SJSA1 (cell line): ENCODE data around the gene MYH10. TPM values are rescaled to one million over a fixed set of nuclear protein-coding genes. Genes with fewer than 3 reads are reported as not detected.

Experiments
- DNase-seq, 2 experiments: peaks; one replicate each; pipeline ENCODE4 v3.0.0-alpha.2; 2015 to 2020; ENCODE audit warnings: low spot score in 2 of 2, low read depth in 1 of 2
- H3K27ac ChIP-seq: fragments of 250-450 bp; sonication (Bioruptor Pico); 2 replicates; pipeline ENCODE4 v1.5.1; 2020; ENCODE audit warnings: mild to moderate bottlenecking, moderate library complexity
- H3K27me3 ChIP-seq: fragments of 250-450 bp; sonication (Bioruptor Pico); replicated peaks from 2 replicates; pipeline ENCODE4 v1.5.1; 2020; ENCODE audit warnings: mild to moderate bottlenecking, moderate library complexity
- H3K36me3 ChIP-seq: fragments of 250-450 bp; sonication (Bioruptor Pico); 2 replicates; pipeline ENCODE4 v1.5.1; 2020; ENCODE audit warnings: mild to moderate bottlenecking
- H3K4me1 ChIP-seq: fragments of 250-450 bp; sonication (Bioruptor Pico); replicated peaks from 2 replicates; pipeline ENCODE4 v1.6.1; 2021; ENCODE audit warnings: mild to moderate bottlenecking
- H3K4me3 ChIP-seq: fragments of 250-450 bp; sonication (Bioruptor Pico); 2 replicates; pipeline ENCODE4 v1.5.1; 2020; ENCODE audit warnings: mild to moderate bottlenecking
- H3K9me3 ChIP-seq: fragments of 250-450 bp; sonication (Bioruptor Pico); replicated peaks from 2 replicates; pipeline ENCODE4 v1.5.1; 2020; ENCODE audit warnings: mild to moderate bottlenecking
- total RNA-seq: library from RNA; depleted of rRNA; stranded (reverse); fragments of >200 nt; shearing (Covaris generic); gene quantifications from 2 replicates; pipeline ENCODE4 v1.2.3, GENCODE V29; 2014

The MYH10 gene
- total RNA-seq, 1 experiment from 2014 or later = 122 TPM

DNA sequence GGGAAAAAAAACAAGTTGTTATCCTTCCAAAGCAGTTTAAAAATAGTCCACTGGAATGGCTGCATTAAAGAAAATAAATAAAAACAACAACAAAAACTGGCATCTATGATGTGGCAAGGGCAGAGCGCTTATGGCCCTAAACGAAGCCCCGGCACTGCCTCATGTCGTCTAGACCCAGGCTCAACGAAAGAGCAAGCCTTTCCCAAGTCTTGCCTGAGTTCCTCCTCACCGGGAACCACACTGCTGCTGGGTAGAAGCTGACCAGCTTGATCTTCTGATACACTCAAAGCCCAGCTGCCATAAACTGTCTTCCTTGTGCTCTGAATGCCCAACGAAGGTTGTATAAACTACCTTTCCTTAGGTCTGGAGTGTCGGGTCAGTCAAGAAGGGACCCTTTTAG, 157.9 kb downstream of the MYH10 start:
- no peaks in the 10 kb centered on the region for H3K4me1 ChIP-seq
- no peaks in the 10 kb centered on the region for H3K9me3 ChIP-seq
- no peak for DNase-seq
- H3K27me3 ChIP-seq = no peaks in the 10 kb centered on the region
- H3K27ac ChIP-seq = no peak overlapping the region
- H3K4me3 ChIP-seq = no peak overlapping the region
- peaks cover 94% of the 10 kb centered on the region for H3K36me3 ChIP-seq

DNA sequence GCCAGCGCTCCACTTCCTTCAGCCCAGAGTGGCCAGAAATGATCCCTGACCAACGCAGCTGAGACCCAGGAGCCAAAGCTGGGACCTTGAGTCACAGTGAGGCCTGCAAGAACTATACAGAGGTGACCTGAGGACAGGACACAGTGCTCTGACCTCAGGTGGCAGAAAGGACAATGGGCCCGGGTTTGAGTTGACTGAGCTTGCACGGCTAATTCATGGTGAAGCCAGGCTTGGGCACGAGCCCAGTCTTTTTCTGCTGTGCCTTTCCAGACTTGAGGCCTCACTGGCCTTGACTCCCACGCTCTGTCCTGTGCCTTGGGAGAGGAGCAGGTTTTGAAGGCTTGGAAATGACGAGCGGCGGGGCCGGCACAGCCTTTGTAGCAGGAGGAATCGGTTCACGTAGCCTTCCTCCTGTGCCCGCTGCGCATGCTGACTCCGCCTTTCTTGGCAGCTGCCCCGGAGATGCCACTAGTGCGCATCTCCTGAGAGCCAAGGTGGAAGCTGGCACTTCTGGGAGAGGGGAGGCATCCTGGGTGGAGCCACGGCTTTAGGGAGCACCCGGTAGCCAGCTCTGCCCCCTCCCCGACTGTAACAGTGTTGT, 160.0 kb downstream of the MYH10 start:
- H3K9me3 ChIP-seq = no peaks in the 10 kb centered on the region
- H3K4me3 ChIP-seq = no peak overlapping the region
- H3K4me1 ChIP-seq = peaks cover 14% of the 10 kb centered on the region
- peaks cover 89% of the 10 kb centered on the region for H3K36me3 ChIP-seq
- no peak overlapping the region for H3K27ac ChIP-seq
- no peaks in the 10 kb centered on the region for H3K27me3 ChIP-seq
- DNase-seq = no peak

DNA sequence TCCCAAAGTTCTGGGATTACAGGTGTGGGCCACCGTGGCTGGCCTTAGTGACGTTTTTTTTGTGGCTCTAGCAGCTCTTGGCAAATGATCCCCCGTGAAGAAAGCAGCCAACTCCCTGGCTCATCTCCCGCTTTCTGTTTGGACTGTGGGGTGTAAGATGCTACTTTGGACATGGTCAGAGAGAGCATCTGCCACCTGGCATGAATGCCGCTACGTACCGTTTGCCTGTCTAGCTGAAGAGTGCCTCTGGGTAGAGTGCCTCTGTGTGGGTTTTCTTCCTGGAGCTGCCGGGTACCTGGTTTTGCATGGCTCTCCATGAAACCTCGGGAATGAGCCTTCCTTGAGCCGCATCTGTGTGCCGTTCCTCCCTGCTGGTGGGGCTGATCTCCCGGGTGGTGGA, 160.6 kb downstream of the MYH10 start:
- DNase-seq = no peak
- peaks cover 14% of the 10 kb centered on the region for H3K4me1 ChIP-seq
- no peaks in the 10 kb centered on the region for H3K9me3 ChIP-seq
- H3K4me3 ChIP-seq = no peak overlapping the region
- no peaks in the 10 kb centered on the region for H3K27me3 ChIP-seq
- no peak overlapping the region for H3K27ac ChIP-seq
- H3K36me3 ChIP-seq = peaks cover 83% of the 10 kb centered on the region

DNA sequence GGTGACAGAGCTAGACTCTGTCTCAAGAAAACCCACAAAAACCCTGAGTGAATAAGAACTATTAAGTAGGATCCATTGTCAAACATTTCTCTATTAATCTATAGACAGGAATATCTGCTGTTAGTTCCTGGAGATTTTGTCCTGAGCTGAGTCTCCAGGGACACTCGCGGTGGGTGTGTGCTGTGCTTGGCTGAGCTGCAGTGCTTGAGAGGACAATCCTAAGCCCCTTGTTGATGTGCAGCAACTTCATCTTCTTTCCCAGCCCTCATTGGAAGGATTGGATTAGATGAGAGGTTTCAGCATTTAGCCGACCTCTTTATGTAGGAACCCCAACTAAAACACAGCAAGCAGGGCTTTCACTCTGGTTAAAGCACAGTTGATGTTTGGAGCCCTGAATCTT, 161.5 kb downstream of the MYH10 start:
- Histone ChIP-seq H3K4me1 (peaks cover 14% of the 10 kb centered on the region), H3K9me3 (no peaks in the 10 kb centered on the region)

DNA sequence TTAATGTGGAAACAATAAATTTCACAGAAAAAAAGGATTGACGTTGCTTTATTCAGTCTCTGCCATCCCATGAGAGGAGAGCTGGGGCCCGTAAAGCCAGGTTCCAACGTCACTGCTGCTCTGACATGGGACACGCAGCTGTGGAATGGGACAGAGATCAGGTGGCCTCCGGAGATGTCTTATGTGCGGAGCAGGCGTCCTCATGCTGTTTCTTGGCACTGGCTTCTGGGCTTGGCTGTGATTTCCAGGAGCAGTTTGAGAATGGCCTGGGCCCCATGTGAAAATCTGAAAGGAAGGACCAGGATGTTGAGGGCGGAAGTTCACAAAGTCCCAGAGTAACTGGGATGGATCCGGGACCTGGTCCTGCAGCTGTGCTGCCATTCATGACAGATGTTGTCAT, 162.4 kb downstream of the MYH10 start:
- H3K36me3 ChIP-seq = peaks cover 83% of the 10 kb centered on the region
- no peak overlapping the region for H3K4me3 ChIP-seq

More for the DNA sequence above, 161.5 kb downstream of the MYH10 start:
- no peak for DNase-seq
- Histone ChIP-seq H3K4me3 (no peak overlapping the region), H3K27ac (no peak overlapping the region), H3K27me3 (no peaks in the 10 kb centered on the region), H3K36me3 (peaks cover 83% of the 10 kb centered on the region)

DNA sequence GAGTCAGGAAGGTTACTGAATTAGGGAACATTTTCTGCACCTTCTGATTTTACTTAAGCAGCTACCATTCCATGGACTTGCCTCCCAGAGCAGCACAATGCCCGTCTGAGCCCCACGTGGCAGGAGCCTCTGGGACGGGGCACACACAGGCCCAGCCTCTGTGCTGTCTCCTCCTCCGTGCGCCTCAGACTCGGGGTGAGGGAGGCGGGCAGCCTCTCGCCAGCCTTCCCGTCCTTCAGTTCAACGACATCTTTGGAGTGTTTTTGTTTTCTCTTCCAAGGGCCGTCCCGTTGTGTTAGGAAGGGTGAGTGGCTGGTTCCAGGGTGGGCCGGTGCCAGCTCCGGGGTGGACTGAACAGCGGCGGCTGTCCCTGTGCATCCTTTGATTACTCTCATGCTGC, 163.0 kb downstream of the MYH10 start:
- no peak overlapping the region for H3K4me3 ChIP-seq
- H3K36me3 ChIP-seq = peaks cover 84% of the 10 kb centered on the region
- no peak for DNase-seq
- no peaks in the 10 kb centered on the region for H3K27me3 ChIP-seq
- H3K9me3 ChIP-seq = no peaks in the 10 kb centered on the region
- H3K27ac ChIP-seq = no peak overlapping the region
- H3K4me1 ChIP-seq = peaks cover 14% of the 10 kb centered on the region

More for the DNA sequence above, 162.4 kb downstream of the MYH10 start:
- no peak overlapping the region for H3K27ac ChIP-seq
- no peaks in the 10 kb centered on the region for H3K9me3 ChIP-seq
- H3K27me3 ChIP-seq = no peaks in the 10 kb centered on the region
- no peak for DNase-seq
- peaks cover 14% of the 10 kb centered on the region for H3K4me1 ChIP-seq

DNA sequence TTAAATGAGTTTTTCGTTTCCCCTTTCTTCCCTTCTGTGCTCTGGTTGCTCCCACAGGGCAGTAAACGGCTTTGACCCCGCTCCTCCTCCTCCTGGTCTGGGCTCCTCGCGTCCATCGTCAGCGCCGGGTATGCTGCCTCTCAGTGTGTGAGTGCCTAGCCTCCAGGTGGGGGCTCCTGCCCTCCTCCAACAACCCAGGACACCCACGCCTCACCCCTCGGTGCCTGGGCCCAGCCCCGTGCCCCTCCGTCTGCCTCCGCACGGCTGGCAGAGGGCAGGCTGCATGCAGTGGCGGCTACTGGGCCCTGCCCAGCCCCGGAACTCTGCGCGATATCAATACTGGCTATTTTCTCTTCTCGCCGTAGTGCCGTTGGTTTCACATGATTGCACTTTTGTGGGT, 163.7 kb downstream of the MYH10 start:
- Histone ChIP-seq H3K9me3 (no peaks in the 10 kb centered on the region), H3K4me3 (no peak overlapping the region), H3K27ac (no peak overlapping the region), H3K4me1 (peaks cover 14% of the 10 kb centered on the region), H3K36me3 (peaks cover 84% of the 10 kb centered on the region), H3K27me3 (no peaks in the 10 kb centered on the region)
- DNase-seq = no peak

DNA sequence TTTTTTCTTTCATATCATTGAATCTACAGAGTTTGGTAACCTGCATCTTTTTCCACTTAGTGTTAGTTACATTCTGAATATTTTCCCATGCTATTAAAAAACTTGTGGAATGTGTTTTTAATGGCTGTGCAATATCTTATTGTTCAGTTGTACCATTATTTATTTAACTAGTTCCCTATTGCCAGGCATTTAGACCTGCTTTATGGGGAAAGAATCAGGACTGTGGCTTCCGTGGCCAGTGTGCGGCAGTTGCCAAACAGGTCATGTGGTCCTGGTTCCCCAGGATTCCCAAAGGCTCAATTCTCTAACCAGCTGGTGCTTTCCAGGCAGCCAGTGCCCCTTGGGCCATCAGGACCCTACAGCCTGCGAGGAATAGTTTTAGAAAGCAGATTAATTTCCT, 164.1 kb downstream of the MYH10 start:
- DNase-seq = peak in 1 of 2 experiments; percentile 42
- Histone ChIP-seq H3K36me3 (peaks cover 84% of the 10 kb centered on the region), H3K4me1 (peaks cover 14% of the 10 kb centered on the region), H3K27me3 (no peaks in the 10 kb centered on the region), H3K9me3 (no peaks in the 10 kb centered on the region), H3K4me3 (no peak overlapping the region), H3K27ac (no peak overlapping the region)

DNA sequence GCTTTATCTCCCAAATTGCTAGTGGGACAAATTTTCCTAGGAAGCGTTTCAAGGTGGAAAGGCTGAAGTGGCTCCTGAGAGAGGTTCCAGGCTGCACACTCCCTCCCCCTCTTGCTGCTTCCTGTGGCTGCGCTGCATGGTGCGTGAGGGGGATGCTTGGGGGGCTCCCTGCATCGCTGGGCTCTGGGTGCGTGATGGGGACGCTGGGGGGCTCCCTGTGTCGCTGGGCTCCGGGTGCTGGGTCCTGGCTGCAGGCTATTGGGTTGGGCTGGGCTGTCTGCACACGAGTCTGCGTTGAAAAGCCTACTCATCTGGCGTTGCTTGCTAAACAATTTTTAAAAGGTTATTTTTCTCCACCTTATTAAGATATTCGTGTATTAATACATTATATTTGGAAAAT, 164.8 kb downstream of the MYH10 start:
- Histone ChIP-seq H3K27me3 (no peaks in the 10 kb centered on the region), H3K36me3 (peaks cover 84% of the 10 kb centered on the region), H3K4me3 (no peak overlapping the region), H3K9me3 (no peaks in the 10 kb centered on the region), H3K27ac (no peak overlapping the region), H3K4me1 (peaks cover 14% of the 10 kb centered on the region)
- DNase-seq = no peak

DNA sequence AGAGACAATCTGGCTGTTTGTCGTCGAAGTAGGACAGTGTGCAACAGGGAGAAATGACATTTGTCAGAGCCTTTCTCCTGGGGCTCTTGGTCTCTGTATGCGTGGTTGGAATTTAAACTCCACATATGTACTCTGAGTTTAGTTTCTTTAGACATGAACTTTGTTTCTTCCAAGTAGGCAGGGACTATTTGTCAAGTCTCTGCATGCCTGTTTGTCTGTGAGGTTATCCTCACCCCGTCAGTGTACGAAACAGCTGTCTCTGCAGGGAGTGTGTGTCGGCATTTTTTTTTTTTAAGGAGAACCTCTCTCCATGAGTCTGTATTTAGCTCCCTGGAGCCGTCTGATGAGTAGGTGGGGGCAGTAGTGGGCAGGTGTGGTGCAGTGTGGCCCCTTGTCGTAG, 165.2 kb downstream of the MYH10 start:
- Histone ChIP-seq H3K27me3 (no peaks in the 10 kb centered on the region), H3K4me3 (no peak overlapping the region), H3K36me3 (peaks cover 84% of the 10 kb centered on the region), H3K27ac (no peak overlapping the region), H3K9me3 (no peaks in the 10 kb centered on the region), H3K4me1 (peaks cover 14% of the 10 kb centered on the region)
- no peak for DNase-seq

DNA sequence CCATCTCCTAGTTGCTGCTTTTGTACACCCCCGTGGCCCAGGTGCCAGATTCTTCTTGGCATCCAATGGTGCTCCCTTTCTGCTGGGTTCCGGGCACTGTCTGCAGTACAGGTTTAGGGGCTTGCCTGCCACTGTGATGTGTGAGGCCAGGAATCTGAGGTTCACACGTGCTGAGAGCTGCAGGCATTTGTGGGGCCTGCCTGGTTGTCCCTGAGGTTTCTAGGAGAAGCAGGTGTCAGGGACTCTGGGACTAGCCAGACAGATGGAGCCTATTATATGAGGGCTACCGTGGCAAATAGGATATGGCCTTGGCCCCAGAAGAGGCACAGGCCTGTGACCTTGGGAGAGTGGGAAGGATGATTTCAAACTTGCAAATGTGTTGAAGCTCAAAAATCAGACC, 165.6 kb downstream of the MYH10 start:
- H3K27me3 ChIP-seq = no peaks in the 10 kb centered on the region
- H3K9me3 ChIP-seq = no peaks in the 10 kb centered on the region
- peaks cover 84% of the 10 kb centered on the region for H3K36me3 ChIP-seq
- H3K27ac ChIP-seq = no peak overlapping the region
- no peak for DNase-seq
- H3K4me3 ChIP-seq = no peak overlapping the region
- peaks cover 14% of the 10 kb centered on the region for H3K4me1 ChIP-seq

DNA sequence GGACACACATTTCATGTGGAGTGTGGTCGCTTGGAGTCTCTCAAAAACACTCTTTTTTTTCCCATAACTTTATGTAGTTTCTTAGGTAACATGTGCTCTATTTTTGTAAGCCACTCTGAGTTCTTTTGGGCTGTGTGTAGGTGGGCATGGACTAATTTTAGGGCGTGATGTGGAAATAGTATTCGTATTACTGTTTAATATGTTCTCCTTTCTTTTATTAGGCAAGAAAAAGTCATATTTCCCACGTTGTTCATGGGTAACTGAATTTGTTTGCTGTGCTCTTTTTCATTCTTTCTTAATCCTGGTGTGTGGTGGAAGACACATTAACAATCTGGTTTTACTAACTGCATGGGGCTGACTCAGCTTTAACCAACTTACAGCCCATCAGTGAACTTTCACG, 167.4 kb downstream of the MYH10 start:
- H3K4me3 ChIP-seq = no peak overlapping the region
- H3K9me3 ChIP-seq = no peaks in the 10 kb centered on the region
- H3K36me3 ChIP-seq = peaks cover 89% of the 10 kb centered on the region
- H3K27ac ChIP-seq = no peak overlapping the region
- DNase-seq = no peak
- peaks cover 14% of the 10 kb centered on the region for H3K4me1 ChIP-seq
- H3K27me3 ChIP-seq = no peaks in the 10 kb centered on the region

DNA sequence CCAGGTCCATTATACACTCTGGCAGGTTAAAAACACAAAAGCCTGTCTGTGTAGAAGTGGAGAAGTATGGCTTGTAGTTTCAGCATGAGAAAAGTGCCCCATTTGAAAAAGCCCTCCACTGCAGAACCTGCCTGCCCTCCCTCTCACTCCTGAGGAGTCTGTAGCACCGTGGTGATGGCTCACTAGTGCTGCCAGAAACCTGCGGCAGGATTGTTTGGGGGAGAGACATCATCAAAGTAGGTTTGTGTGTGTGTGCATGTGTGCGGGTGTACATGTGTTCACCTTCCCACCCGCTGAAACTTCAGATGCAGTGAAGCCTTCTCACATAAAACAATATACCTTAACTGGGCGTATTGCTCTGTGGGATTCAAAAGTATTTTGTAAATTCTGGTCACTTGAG, 168.0 kb downstream of the MYH10 start:
- H3K9me3 ChIP-seq = no peaks in the 10 kb centered on the region
- no peak overlapping the region for H3K27ac ChIP-seq
- peaks cover 89% of the 10 kb centered on the region for H3K36me3 ChIP-seq
- H3K4me3 ChIP-seq = no peak overlapping the region
- no peaks in the 10 kb centered on the region for H3K27me3 ChIP-seq
- DNase-seq = no peak
- peaks cover 14% of the 10 kb centered on the region for H3K4me1 ChIP-seq

DNA sequence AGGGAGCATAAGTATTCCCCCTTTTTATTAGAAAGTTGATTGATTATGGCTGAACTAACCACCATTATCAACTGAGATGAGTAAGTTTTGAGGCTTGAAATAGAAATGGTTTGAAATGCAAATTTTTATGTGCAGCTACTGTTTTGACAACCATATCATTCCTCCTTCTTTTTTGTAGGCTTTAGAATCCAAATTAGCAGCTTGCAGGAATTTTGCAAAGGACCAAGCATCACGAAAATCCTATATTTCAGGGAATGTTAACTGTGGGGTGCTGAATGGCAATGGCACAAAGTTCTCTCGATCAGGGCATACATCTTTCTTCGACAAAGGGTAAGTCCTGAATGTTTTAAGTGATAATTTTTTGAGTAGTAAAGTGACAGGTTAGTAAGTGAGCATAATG, 170.7 kb downstream of the MYH10 start:
- no peaks in the 10 kb centered on the region for H3K4me1 ChIP-seq
- no peak overlapping the region for H3K4me3 ChIP-seq
- no peaks in the 10 kb centered on the region for H3K9me3 ChIP-seq
- peaks cover 96% of the 10 kb centered on the region for H3K36me3 ChIP-seq
- no peak overlapping the region for H3K27ac ChIP-seq
- H3K27me3 ChIP-seq = no peaks in the 10 kb centered on the region
- no peak for DNase-seq

DNA sequence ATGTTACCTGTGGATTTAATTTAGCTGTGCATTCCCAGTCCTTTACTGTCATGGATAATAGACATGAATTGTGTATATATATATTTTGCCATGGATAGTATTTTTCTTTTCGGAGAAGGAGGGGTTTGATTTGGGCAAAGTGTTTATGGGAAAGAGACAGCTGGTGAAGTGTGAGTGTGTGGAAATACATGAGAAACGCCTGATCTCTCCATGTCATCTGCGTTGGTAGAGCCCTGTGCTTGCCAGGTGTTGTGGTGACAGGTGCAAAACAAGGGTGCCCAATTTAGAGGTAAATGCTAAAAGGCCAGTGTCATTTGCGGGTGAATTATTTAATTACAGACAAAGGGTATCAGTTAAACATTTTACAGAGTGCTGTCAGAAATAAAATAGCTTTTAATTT, 171.4 kb downstream of the MYH10 start:
- no peaks in the 10 kb centered on the region for H3K27me3 ChIP-seq
- peaks cover 96% of the 10 kb centered on the region for H3K36me3 ChIP-seq

More for the DNA sequence above, 171.4 kb downstream of the MYH10 start:
- H3K27ac ChIP-seq = no peak overlapping the region
- H3K4me3 ChIP-seq = no peak overlapping the region
- no peaks in the 10 kb centered on the region for H3K9me3 ChIP-seq
- no peak for DNase-seq
- H3K4me1 ChIP-seq = no peaks in the 10 kb centered on the region
